Keratinocyte (primary cell): ENCODE results near the gene HSD11B1L. TPM values are rescaled to one million over a fixed set of nuclear protein-coding genes. Genes with fewer than 3 reads are reported as not detected.

ENCODE experiments used
- DNase-seq: peaks from one replicate; pipeline ENCODE4 v3.0.0-alpha.2; 2011; ENCODE audit warnings: low read depth, missing footprints, low spot score
- FAIRE-seq: peaks from 2 replicates; lab custom pipeline; 2011; peaks lifted over from hg19 to GRCh38; lab: Jason Lieb, UNC
- H2AFZ ChIP-seq: 2 replicates; pipeline ENCODE4 v1.6.0; 2012; ENCODE audit warnings: low read length, control low read depth, inconsistent platforms; ENCODE audit not compliant: control insufficient read depth
- H3K27ac ChIP-seq: 2 replicates; pipeline ENCODE4 v1.5.1; 2011; ENCODE audit warnings: low read length; ENCODE audit not compliant: control insufficient read depth, insufficient read depth
- H3K27me3 ChIP-seq: 3 replicates; pipeline ENCODE4 v1.6.0; 2011; ENCODE audit warnings: low read length; ENCODE audit not compliant: control insufficient read depth, insufficient read depth; ENCODE audit errors: extremely low read depth
- H3K36me3 ChIP-seq, 2 experiments: 2 replicates in 1 of 2; 3 replicates in 1 of 2; pipeline ENCODE4 v1.5.1; 2011; ENCODE audit warnings: low read length in 2 of 2, mild to moderate bottlenecking in 1 of 2; ENCODE audit not compliant: control insufficient read depth in 2 of 2, insufficient read depth in 2 of 2; ENCODE audit errors: extremely low read depth in 1 of 2
- H3K4me1 ChIP-seq: 3 replicates; pipeline ENCODE4 v1.5.1; 2011; ENCODE audit warnings: low read length; ENCODE audit not compliant: control insufficient read depth, insufficient read depth; ENCODE audit errors: extremely low read depth
- H3K4me2 ChIP-seq: 3 replicates; pipeline ENCODE4 v1.6.0; 2011; ENCODE audit warnings: low read depth, low read length; ENCODE audit not compliant: control insufficient read depth, insufficient read depth; ENCODE audit errors: extremely low read depth
- H3K4me3 ChIP-seq, 3 experiments: fragments of 200-600 bp in 1 of 3; sonication (generic) in 1 of 3; 2 replicates in 2 of 3; 3 replicates in 1 of 3; pipeline ENCODE4 v1.5.1; 2011 to 2016; ENCODE audit warnings: low read length in 3 of 3, mild to moderate bottlenecking in 3 of 3, control low read depth in 2 of 3, inconsistent platforms in 1 of 3, low read depth in 1 of 3, mixed read lengths in 1 of 3, mixed run types in 1 of 3, moderate library complexity in 1 of 3; ENCODE audit not compliant: control insufficient read depth in 2 of 3, insufficient read depth in 2 of 3; ENCODE audit errors: extremely low read depth in 1 of 3
- H3K79me2 ChIP-seq: 2 replicates; pipeline ENCODE4 v1.6.0; 2012; ENCODE audit warnings: low read length; ENCODE audit not compliant: control insufficient read depth, insufficient read depth
- H3K9ac ChIP-seq: 3 replicates; pipeline ENCODE4 v1.6.0; 2011; ENCODE audit warnings: low read length; ENCODE audit not compliant: control insufficient read depth, insufficient read depth; ENCODE audit errors: extremely low read depth
- H3K9me1 ChIP-seq: 3 replicates; pipeline ENCODE4 v1.6.0; 2011; ENCODE audit warnings: low read length; ENCODE audit not compliant: control insufficient read depth, insufficient read depth; ENCODE audit errors: extremely low read depth
- H3K9me3 ChIP-seq: 2 replicates; pipeline ENCODE4 v1.5.1; 2012; ENCODE audit warnings: low read depth, low read length; ENCODE audit not compliant: control insufficient read depth
- H4K20me1 ChIP-seq: 3 replicates; pipeline ENCODE4 v1.6.0; 2011; ENCODE audit warnings: low read length; ENCODE audit not compliant: control insufficient read depth, insufficient read depth; ENCODE audit errors: extremely low read depth
- CTCF ChIP-seq, 3 experiments: IDR thresholded peaks in 1 of 3; conservative IDR thresholded peaks in 1 of 3; optimal IDR thresholded peaks in 1 of 3; 2 replicates in 2 of 3; 3 replicates in 1 of 3; pipeline versions ENCODE3 to v1.5.1; 2011; ENCODE audit warnings: low read length in 3 of 3, mild to moderate bottlenecking in 3 of 3, moderate library complexity in 2 of 3, control low read depth in 1 of 3, inconsistent platforms in 1 of 3; ENCODE audit not compliant: insufficient read depth in 2 of 3; ENCODE audit errors: extremely low read depth in 1 of 3
- EZH2 ChIP-seq: IDR thresholded peaks from one replicate; pipeline ENCODE4 v1.6.1; 2012; ENCODE audit warnings: inconsistent platforms, mild to moderate bottlenecking, low read length, moderate library complexity
- dilution Hi-C: fragments of 300-500 bp; cut with MboI; formaldehyde crosslinking; loops from one replicate; pipeline ENCODE4 v1.7.0; 2020; ENCODE audit warnings: low sequenced_read_pairs; ENCODE audit not compliant: extremely low pct_ligation_motif_present
- polyA plus RNA-seq, 5 experiments: library from polyadenylated mRNA; depleted of rRNA in 3 of 5; stranded (reverse) in 3 of 5; stranded (forward) in 1 of 5; unstranded in 1 of 5; fragments of >200 nt; gene quantifications; 1 replicate in 1 of 5; 2 replicates in 3 of 5; 3 replicates in 1 of 5; pipeline versions ENCODE4 v1.2.1 to v1.2.3, GENCODE V29; 2011 to 2012; ENCODE audit warnings: missing spikeins in 2 of 5, low read depth in 1 of 5, low replicate concordance in 1 of 5

The HSD11B1L gene
- polyA plus RNA-seq, 1 donor (not counting 4 experiments of a cell fraction or from before 2014, with no cell fraction given) = 3.7 TPM

DNA sequence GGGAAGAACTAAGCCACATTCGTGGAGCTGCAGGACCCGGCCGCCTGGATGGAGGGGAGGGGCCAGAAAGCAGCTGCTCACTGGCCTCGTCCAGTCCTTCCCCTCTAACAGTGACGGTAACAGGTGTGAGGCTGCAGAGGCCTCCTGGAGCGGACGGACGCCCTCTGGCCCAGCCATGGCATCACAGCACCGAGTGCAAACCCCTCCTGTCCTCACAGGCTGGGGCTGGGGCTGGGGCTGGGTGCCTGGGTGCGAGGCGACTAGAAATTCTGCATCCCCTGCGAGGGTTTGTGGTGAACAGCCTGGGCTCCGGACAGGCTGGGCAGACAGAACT, 4.1 kb upstream of the HSD11B1L start:
- Histone ChIP-seq H3K27ac (no peak overlapping the region), H3K9ac (no peak overlapping the region), H2AFZ (no peak overlapping the region), H3K4me2 (no peak overlapping the region), H3K27me3 (no peaks in the 10 kb centered on the region), H3K4me3 (no peak overlapping the region), H4K20me1 (no peaks in the 10 kb centered on the region), H3K36me3 (peaks cover 6 to 8% of the 10 kb centered on the region in 2 experiments), H3K79me2 (peaks cover 10% of the 10 kb centered on the region), H3K9me3 (no peaks in the 10 kb centered on the region), H3K9me1 (no peaks in the 10 kb centered on the region), H3K4me1 (peaks cover 11% of the 10 kb centered on the region)
- DNase-seq (no peak), FAIRE-seq (no peak)
- dilution Hi-C loops = no loop called here
- TF ChIP-seq EZH2 (no peak), CTCF (optimal IDR thresholded peaks at IDR 0.05 in 1 of 3, IDR thresholded peaks at IDR 0.05 in 1 of 3, conservative IDR thresholded peaks at IDR 0.05 in 1 of 3; ENCODE audit: extremely low read depth in 1 of 3, insufficient read depth in 2 of 3, low read length in 3 of 3) (no peak)

DNA sequence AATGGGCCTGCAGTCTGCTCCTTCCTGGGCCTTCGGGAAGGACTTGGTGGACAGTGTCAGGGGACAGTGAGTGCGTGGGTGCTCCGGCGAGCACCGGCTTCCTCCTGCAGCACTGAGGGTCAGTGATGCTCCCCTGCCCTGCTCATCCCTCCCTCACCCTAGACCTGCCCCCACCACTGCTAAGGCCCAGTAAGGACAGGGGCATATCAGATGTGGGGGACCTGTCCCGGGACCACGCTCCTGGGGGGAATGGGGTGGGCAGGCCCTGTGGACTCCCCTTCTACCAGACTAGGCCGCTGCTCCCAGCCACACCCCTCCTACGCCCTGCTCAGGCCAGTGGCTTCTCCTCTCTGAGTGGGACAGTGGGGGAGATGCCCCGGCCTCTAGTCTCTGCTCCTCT, 3.7 kb upstream of the HSD11B1L start:
- H3K36me3 ChIP-seq = peaks cover 4 to 8% of the 10 kb centered on the region in 2 experiments
- no peak overlapping the region for H3K4me3 ChIP-seq
- DNase-seq (no peak), FAIRE-seq (no peak)
- H3K9ac ChIP-seq = no peak overlapping the region
- H3K9me1 ChIP-seq = no peaks in the 10 kb centered on the region
- H3K27ac ChIP-seq = no peak overlapping the region
- H3K9me3 ChIP-seq = no peaks in the 10 kb centered on the region
- TF ChIP-seq CTCF (optimal IDR thresholded peaks at IDR 0.05 in 1 of 3, IDR thresholded peaks at IDR 0.05 in 1 of 3, conservative IDR thresholded peaks at IDR 0.05 in 1 of 3; ENCODE audit: extremely low read depth in 1 of 3, insufficient read depth in 2 of 3, low read length in 3 of 3) (no peak), EZH2 (no peak)
- H3K27me3 ChIP-seq = no peaks in the 10 kb centered on the region
- H3K4me2 ChIP-seq = no peak overlapping the region
- peaks cover 11% of the 10 kb centered on the region for H3K4me1 ChIP-seq
- dilution Hi-C loops = no loop called here
- no peak overlapping the region for H2AFZ ChIP-seq
- H3K79me2 ChIP-seq = peaks cover 10% of the 10 kb centered on the region
- H4K20me1 ChIP-seq = no peaks in the 10 kb centered on the region
